Measurements from ENCODE around the gene RPP25L. TPM values are rescaled to one million over a fixed set of nuclear protein-coding genes. Genes with fewer than 3 reads are reported as not detected.

Gene RPP25L
- total and polyA plus RNA-seq, 10 of the 15 experiments (the other 5 are each of a cell fraction or from before 2014, with no cell fraction given), result 7.7 to 30.2 (median 16.8) TPM

- WGBS (ENCODE audit: insufficient coverage, insufficient replicate concordance, low lambda C conversion rate, missing lambda C conversion rate), result 37% methylated on average over 6 of the region's 6 CpGs
- RAD21 ChIA-PET (ENCODE audit: unreplicated experiment), result no interaction called here
- no peak for DNase-seq (ENCODE audit: low read depth, low spot score)
- no peak overlapping the region for H2AFZ ChIP-seq (ENCODE audit: control insufficient read depth, low read depth, low read length)
- in situ Hi-C loops (cut with MboI), result no loop called here
- H3K9ac ChIP-seq (ENCODE audit: control insufficient read depth, insufficient read depth, low read length), result no peak overlapping the region
- no TSS peak for BruUV-seq (replicated peaks)
- no peak overlapping the region for H3K4me2 ChIP-seq (ENCODE audit: control insufficient read depth, insufficient read depth)
- FAIRE-seq, result no peak
- H3K27me3 ChIP-seq (replicated peaks in 1 of 2; ENCODE audit: control insufficient read depth in 2 of 2, insufficient read depth in 2 of 2, low read length in 1 of 2), result peaks cover 5 to 8% of the 10 kb centered on the region in 2 experiments; a peak in 3 of 4 replicates
- H3K27ac ChIP-seq (ENCODE audit: control insufficient read depth, insufficient read depth), result no peak overlapping the region
- H3K4me1 ChIP-seq (ENCODE audit: control insufficient read depth, insufficient read depth, low read length), result no peaks in the 10 kb centered on the region
- no peaks in the 10 kb centered on the region for H3K79me2 ChIP-seq (ENCODE audit: control insufficient read depth, insufficient read depth, low read length)
- POLR2A ChIA-PET, result no interaction called here
- H4K20me1 ChIP-seq (ENCODE audit: control insufficient read depth, insufficient read depth), result peaks cover 3% of the 10 kb centered on the region; the same call in 1 of the 2 replicates
- no peaks in the 10 kb centered on the region for H3K36me3 ChIP-seq (ENCODE audit: control insufficient read depth in 2 of 2, insufficient read depth in 2 of 2, low read length in 1 of 2)
- CTCF ChIA-PET, result no interaction called here
- intact Hi-C loops (cut with micrococcal nuclease; ENCODE audit: unreplicated experiment), result no loop called here
- SMC1A ChIA-PET (ENCODE audit: uncharacterized antibody, unreplicated experiment), result no interaction called here
- no peak overlapping the region for H3K4me3 ChIP-seq
- ATAC-seq, result no peak
- no peaks in the 10 kb centered on the region for H3K9me3 ChIP-seq (replicated peaks; ENCODE audit: control insufficient read depth, insufficient read depth, low read length)
- TF ChIP-seq RCOR1 (conservative IDR thresholded peaks at IDR 0.05; ENCODE audit: low read depth, low read length), result no peak
- no peak for TF ChIP-seq FOXK2 (IDR thresholded peaks at IDR 0.05)
- no peak for TF ChIP-seq E2F4 (IDR thresholded peaks at IDR 0.05; ENCODE audit: low read depth, low read length)
- TF ChIP-seq RBBP5 (conservative IDR thresholded peaks at IDR 0.05), result no peak
- no peak for TF ChIP-seq SPI1 (IDR thresholded peaks at IDR 0.05; ENCODE audit: borderline replicate concordance, insufficient read depth, low read depth, low read length)
- no peak for TF ChIP-seq YBX1 (IDR thresholded peaks at IDR 0.05)
- TF ChIP-seq BHLHE40 (IDR thresholded peaks at IDR 0.05; ENCODE audit: borderline replicate concordance in 1 of 2, low read depth in 2 of 2, low read length in 1 of 2), result no peak
- no peak for TF ChIP-seq HDGF (IDR thresholded peaks at IDR 0.05)
- no peak for TF ChIP-seq SIX5 (IDR thresholded peaks at IDR 0.05; ENCODE audit: low read depth, low read length, severe bottlenecking)
- TF ChIP-seq BCLAF1 (IDR thresholded peaks at IDR 0.05), result no peak
- no peak for TF ChIP-seq POLR2AphosphoS5 (IDR thresholded peaks at IDR 0.05; ENCODE audit: low read length)
- TF ChIP-seq FOS (IDR thresholded peaks at IDR 0.05; ENCODE audit: borderline replicate concordance, extremely low read depth, insufficient read length), result no peak
- no peak for TF ChIP-seq CBFB (IDR thresholded peaks at IDR 0.05; ENCODE audit: low read depth)
- TF ChIP-seq MTA3 (IDR thresholded peaks at IDR 0.05; ENCODE audit: borderline replicate concordance, low read length), result no peak
- TF ChIP-seq ZNF24 (IDR thresholded peaks at IDR 0.05), result no peak
- no peak for TF ChIP-seq RELB (IDR thresholded peaks at IDR 0.05; ENCODE audit: low read depth)
- TF ChIP-seq SKIL (IDR thresholded peaks at IDR 0.05; ENCODE audit: low read depth, poor library complexity, severe bottlenecking), result no peak
These were observed 39.3 kb downstream of the RPP25L start for GRCh38 chr9:34572628-34573027.

All from GM12878 (cell line).